GM18502 (cell line): ENCODE data around the gene NEDD4L.
"Not testable (repeated sequence)": the region's sequence is repeated elsewhere in the genome, so short reads cannot be mapped to it uniquely, and the experiment has no call there.

ENCODE experiments used
- ATAC-seq: cut with Tn5 transposase; IDR thresholded peaks from one replicate; pipeline ENCODE4 v1.9.1; 2021; ENCODE audit warnings: mild to moderate bottlenecking; ENCODE audit not compliant: unreplicated experiment, poor library complexity

The NEDD4L gene

DNA sequence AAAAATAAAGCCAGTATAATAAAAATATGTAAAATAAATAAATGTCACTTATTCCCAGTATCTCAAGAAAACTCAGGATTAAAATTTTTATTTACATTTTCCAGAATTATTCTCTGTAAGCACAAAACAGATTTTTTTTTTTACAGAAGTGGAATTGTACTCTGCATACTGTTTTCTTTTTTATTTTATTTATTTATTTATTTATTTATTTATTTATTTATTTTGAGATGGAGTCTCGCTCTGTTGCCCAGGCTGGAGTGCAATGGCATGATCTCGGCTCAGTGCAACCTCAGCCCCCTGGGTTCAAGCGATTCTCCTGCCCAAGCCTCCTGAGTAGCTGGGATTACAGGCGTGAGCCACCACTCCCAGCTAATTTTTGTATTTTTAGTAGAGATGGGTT is 336.1 kb downstream of the NEDD4L start:
- not testable (repeated sequence) for ATAC-seq

DNA sequence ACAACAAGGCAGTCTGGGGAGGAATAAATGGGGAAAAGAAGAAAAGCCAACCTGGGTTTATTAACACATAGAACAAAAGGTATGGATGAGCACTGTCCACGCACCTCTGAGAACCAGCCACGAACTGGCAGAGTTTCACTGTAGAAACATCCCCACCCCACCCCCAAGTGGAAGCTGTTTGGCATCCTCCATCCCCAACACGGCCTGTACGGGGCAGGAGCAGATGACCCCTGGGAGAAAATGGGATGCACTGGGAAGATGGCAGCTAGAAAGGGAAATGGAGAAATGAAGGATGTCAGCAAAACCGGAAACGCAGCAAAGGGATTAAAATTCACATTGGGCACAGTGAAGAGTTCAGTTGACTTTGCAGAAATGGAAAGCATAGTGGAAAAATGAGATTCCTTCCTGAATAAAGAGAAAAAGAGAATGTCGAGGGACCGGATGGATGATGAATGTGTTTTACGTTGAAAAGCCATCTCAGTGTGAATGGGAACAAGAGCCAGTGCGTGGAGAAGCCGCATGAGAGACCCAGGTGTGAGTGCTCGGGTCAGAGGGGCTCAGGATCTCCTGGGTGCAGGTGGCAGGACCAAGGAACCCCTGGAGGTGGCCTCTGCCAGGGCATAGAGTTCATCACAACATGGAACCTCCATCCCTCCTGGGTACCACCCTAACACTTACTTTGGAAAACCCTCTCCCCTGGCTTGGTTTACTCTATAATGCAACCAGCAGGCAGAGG is 337.8 kb downstream of the NEDD4L start:
- ATAC-seq, result no peak

DNA sequence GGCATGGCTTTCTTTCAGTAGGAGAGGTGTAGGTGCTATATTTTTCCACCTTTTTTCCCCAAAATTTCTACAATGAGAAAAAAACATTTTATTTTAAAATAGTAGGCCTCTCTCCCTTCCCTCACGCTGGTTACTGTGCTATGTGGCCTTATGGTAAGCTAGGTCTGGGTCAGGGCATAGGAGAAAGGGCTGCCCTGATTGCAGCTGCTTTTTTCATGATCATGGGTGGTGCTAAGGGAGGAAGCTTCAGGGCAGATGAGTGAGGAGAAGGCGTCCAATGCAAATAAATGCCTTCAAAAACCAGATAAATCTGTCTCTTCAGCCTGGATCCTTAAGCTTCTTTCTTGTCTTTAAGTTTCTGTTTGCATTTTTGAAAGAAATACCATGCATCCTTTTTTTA is 338.4 kb downstream of the NEDD4L start:
- no peak for ATAC-seq

DNA sequence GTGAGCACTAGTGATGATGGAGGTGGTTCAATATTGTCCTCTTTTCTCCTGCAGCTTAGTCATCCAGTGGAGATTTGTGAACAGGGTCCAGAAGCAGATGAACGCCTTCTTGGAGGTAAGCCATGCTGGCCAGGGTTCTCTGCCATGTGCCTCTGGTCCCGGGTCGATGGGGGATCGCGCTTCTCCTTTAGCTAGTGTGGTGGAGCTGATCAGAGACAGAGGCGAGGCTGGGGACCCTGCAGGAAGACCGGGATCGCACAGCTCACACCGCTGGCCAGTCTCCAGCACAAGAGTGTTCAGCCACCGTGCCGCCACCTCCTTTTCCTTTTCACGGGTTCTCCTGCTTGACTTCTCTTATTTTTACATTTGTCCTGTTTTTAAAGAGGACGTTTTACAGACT is 341.4 kb downstream of the NEDD4L start:
- no peak for ATAC-seq

DNA sequence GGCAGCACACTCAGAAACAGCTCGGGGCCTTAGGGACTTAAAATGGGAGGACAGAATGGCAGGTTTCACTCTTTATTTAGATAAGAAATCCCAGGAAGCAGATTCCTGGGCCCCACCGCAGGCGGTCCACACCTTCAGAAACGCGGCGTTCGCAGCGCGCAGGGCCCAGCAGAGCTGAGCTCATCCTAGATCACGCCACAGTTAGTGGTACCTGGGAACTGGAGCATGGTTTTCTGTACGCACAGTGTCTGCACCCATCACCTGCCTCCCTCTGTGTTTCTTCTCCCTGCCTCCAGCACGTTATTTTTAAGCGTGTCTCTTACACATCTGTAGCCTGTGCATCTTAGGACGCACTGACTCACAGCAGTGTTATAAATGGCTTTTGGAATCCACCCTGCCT is 342.8 kb downstream of the NEDD4L start:
- no peak for ATAC-seq

DNA sequence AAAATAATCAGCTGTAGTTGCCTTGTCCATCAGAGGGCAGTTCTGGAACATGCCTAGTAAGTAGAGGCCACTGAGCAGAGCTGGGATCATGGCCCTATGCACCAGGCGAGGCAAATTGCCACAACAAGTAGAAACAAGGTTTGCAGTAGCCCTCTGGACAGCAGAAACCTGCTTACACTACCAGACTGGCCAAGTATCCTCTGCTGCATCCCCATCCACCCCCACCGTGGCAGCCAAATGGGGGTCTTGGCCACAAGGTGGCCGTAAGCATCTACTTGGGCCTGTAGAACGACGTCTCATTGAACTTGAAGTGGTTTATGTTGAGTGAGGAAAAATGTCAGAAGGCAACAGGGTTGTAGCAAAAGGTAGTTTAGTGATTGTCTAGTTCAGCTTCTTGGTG is 343.7 kb downstream of the NEDD4L start:
- no peak for ATAC-seq

DNA sequence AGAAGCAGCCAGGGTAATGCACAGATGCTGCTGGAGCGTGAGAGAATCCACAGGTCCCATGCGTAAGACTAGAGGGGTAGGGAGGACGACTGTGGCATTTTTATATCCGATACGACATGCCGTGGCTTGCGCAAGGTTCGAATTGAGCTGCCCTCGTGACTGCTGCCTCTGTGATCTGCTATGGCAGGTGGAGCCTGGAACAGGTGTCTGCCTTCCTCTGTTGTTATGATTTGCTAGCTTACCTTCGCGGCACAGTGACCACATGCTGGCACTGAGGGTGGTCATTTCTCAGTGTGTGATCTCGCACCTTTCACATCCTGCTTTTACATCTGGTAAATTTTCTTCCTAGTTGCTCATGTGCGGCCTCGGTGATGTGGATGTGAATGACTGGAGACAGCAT is 344.7 kb downstream of the NEDD4L start:
- ATAC-seq, result no peak

DNA sequence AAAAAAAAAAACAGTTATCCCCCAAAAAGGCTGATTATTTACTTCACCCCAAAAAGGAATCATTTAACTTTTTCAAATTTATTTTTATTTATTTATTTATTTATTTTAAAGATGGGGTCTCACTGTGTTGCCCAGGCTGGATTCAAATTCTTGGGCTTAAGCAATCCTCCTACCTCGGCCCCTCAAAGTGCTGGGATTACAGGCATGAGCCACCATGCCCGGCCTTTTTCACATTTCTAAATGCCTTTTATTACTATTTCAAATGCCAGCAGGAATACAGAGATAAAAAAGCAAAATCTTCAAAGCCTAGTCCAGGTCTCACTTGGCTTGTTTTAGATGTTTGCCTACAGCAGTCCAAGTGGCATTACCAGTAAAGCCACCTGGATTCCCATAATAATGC is 345.7 kb downstream of the NEDD4L start:
- ATAC-seq, result no peak

DNA sequence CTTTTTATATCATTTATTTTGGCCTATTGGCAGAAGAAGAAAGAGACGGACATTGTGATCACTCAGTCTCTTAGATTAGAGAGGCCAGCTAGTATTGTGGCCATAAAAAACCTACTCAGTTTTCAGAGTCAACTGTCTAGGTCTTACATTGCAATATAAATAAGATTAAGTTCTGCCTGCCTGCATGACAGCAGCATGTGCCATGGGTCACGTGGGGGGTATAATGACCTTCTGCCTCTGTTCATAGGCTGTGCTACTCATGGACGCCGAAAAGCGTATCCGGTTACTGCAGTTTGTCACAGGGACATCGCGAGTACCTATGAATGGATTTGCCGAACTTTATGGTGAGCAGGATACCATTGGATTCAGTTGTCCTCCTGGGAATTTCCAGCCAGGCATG is 346.4 kb downstream of the NEDD4L start:
- no peak for ATAC-seq

DNA sequence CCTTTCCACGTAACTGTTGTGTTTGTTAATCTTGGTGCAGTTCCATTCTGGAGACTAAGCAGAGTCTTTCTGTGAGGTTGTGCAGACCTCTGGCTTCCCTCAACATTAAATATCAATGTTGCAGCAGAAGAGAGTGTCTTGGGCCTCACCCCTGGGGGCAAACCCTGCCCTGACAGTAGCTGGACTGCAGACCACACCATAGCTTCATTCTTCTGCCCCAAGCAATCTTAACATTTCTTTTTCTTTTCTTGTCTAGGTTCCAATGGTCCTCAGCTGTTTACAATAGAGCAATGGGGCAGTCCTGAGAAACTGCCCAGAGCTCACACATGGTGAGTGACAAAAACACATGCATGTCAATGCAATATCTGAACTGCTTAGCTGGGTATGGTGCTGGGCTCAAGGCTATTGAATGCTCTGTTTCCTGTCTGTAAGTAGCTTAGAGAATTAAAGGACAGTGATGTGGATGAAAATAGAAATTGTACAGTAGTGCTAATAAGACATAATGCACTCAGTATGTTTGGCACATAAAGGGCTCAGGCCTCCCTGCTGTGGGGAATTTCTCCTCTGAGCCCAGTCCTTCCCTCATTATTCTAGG is 347.3 kb downstream of the NEDD4L start:
- ATAC-seq, result no peak

DNA sequence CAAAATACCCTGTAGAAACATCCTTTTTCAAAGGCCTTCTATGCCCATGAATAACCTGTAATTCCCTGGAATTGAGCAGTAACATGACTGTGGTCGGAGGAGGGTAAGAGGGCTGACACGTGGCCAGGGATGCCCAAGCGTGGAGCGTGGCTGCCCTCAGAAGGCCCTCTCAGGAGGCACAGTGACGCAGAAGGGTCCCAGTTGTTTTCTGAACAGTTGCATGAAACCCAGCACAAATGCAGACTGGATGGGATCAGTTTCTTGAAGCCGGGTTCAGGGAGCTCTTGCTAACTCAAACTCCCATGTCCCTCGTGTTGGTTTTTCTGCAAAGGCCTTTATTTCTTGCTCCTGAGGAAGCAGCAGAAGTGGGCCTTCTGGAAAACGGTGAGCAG is 347.9 kb downstream of the NEDD4L start:
- no peak for ATAC-seq

DNA sequence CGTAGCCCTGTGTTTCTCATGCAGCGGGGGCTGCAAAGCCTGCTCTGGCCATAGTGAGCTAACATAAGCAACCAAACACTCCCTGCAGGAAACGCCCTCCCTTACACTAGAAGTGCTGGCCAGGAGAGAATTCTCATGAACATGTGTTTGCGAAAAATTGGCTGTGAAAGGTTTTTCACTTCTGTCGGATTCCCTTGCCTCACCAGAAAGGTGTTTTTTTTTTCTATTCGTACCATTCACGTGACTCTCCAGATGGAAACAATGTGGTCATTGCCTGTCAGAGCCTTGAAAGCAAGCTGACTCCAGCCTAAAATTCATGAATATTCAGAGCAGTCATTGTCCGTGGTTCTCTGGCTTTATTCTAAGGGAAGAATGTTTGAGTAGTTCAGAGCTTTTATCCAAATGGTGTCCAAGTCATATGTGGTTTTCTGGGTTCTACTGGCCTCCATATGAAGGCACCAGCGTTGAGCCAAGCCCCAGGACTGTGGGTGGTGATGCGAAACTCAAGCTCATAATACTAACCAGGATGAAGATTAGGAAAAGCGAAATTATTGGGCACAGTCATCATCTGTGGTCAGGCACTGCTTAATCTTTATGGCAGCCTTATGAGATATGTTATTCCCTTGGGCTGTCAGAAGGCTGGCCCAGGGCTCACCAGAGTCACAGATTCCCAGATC is 348.4 kb downstream of the NEDD4L start:
- ATAC-seq, result no peak

DNA sequence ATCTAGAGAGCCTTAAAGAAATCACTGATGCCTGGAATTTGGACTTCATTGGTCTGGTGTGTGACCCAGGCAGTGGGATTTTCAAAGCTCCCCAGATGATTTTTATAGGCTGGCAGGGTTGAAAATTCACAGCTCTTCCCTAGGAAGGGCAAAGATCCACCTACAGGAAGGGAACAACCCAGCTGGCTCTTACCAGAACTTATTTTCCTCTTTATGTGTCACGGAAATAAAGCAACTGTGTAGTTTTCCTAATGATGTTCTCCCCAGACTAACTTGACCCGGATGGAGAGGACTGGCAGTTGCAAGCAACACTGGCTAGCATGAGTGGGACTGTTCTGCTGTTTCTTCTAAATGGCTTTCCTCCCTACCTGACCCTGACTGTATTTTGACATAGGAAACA is 349.3 kb downstream of the NEDD4L start:
- ATAC-seq, result no peak

DNA sequence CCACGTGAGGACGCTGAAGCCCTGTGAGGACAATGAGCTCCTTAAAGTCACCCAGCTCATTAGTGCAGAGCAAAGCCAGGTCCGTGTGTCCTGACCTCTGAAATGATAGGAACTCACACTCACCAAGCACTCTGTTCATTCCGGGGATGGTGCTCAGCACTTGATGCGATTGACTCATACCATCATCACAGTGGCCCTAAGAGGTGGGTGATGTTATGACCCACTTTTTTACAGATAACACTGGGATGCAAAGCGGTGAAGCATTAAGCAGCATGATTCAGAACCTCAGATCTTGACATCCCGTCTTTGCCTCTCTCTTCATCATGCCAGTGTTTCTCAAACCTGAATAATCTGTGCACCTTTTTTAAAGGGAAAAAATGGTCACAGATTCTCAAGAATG is 350.0 kb downstream of the NEDD4L start:
- no peak for ATAC-seq

DNA sequence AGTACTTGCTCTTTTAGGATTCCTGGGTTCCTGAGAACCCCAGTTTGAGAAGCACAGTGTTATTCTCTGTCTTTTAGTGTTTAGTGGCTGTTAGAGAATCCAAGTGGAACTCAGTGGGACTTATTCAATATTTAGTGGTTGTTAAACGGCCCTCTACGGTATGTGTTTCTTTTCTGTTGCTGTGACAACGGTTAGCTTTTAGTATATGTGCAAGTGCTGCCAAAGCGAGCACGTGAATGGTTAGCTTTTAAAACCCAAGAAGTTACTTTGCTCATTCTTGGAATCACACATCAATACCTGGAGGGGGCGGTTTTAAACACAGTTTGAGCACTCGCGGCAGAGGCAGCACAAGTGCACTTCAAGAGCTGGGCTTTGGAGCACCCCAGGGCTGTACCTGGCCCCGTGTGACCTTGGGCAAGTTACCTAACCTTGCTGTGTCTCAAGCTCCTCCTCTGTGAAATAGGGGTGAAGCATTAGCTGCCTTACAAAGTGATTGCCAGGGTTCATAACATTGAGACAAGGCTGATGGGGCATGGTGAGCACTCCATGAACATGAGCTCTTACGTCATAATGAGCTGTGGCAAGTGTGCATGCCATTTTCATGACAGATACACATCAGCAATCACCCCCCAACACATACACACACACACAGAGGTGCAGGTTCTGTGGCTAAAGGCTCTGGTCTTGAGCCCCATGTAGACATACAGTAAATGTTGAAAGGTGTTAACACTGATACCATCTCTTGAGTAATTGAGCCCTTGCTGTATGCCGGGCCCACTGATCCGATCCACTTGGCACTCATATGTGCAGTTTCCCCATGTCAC is 350.8 kb downstream of the NEDD4L start:
- ATAC-seq, result no peak

DNA sequence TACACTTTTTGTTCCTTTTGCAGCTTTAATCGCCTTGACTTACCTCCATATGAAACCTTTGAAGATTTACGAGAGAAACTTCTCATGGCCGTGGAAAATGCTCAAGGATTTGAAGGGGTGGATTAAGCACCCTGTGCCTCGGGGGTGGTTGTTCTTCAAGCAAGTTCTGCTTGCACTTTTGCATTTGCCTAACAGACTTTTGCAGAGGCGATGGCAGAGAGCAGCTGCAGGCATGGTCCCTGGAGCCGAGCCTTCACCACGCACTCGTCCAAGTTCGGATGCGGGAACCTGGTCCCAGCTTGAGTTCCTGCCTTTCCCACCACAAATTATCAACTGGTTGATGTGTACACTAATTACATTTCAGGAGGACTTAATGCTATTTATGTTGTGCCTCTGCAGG is 352.1 kb downstream of the NEDD4L start:
- no peak for ATAC-seq

DNA sequence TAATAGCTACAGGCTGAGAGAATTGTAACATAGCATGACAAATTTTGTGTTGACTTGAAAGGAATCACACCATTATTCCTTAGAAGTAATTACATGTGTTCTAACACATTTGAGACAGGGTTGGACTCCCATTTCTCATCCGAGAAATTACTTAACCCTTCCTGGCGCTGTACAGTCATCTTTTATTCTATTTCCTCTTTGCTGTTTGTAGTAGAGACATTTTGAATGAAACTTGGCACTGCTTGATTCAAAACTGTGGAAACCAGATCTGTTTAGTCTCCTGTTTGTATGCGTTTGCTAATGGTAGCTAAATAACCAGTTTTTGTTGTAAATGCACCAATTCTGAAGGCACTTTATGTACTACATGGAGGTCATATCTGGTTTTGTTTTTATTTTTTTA is 352.9 kb downstream of the NEDD4L start:
- ATAC-seq, result no peak

DNA sequence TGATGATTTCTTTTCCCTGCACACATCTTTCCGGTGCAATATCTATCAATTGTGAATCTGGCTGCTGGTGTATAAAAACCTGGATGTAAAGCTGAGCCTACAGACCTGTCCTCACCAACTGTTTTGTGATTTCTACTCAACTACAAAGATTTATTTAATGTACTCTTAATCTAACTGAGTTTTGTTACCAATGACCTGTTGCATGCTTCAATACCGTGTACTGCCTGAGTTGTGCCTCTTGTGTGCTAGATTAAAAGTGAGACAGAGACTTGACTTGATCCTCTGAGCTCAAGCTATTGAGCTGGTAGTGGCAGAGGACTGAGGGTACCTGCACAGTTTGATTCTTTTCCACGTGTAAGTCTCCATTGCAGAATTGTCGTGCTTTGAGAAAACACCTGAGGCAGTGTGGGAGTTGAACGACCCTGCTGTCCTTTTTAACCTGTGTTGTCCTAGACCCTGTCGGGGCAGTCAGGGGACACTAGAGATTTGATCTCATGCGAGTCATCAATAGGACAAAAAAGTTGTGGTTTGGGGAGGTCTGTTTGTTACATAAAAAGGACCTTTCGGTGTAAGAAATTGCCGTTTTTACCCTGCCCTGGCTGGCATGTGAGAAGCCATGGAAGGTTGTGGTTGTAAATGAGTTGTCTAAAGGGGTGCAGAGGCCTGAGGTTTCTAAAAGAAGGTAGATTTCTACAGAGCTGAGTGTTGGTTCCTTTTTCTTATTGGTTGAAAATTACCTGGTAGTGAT is 353.5 kb downstream of the NEDD4L start:
- no peak for ATAC-seq

DNA sequence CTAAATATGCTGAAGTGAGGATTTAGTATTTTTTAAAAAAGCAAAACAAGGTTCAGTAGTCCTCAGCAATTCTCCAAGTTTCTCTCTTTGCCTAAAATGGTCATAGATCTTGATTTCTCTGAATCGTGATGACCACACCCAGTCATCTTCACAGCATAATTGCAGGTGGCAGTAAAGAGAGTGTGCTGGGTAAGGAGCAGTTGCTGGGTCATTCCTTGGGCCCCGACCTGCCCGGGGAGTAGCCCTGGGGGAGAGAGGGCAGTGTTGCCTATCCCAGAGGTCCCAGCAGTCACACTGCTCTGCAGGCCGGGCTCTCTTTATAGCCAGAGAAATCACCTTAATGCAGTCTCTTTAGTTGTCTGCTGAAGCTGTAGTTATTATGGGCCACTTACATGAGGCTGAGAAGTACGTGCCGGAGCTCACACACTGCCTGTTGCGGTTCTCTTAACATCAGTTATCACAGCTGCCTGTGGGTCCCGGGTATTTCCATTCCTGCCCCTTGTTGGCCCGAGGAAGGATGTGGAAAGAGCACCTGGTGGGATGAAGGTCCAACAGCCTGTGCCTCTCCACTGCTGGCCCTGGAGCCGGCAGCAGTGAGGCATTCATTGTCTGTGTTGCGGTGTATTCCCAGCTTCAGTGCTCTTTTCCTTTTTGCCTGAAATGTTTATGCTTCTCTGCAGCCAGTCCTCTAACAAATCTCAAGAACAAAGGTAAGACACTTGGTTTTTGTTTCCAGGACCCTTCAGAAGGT is 354.8 kb downstream of the NEDD4L start:
- ATAC-seq, result no peak
